Measurements from ENCODE around the gene DNASE2B. TPM values are rescaled to one million over a fixed set of nuclear protein-coding genes. Genes with fewer than 3 reads are reported as not detected.
A peak's percentile ranks its signal among the peaks of the same experiment; 100 is the strongest.

DNASE2B gene
- total RNA-seq, 3 donors from 2014 or later (not counting 1 experiment from before 2014, with no cell fraction given) = not detected

DNA sequence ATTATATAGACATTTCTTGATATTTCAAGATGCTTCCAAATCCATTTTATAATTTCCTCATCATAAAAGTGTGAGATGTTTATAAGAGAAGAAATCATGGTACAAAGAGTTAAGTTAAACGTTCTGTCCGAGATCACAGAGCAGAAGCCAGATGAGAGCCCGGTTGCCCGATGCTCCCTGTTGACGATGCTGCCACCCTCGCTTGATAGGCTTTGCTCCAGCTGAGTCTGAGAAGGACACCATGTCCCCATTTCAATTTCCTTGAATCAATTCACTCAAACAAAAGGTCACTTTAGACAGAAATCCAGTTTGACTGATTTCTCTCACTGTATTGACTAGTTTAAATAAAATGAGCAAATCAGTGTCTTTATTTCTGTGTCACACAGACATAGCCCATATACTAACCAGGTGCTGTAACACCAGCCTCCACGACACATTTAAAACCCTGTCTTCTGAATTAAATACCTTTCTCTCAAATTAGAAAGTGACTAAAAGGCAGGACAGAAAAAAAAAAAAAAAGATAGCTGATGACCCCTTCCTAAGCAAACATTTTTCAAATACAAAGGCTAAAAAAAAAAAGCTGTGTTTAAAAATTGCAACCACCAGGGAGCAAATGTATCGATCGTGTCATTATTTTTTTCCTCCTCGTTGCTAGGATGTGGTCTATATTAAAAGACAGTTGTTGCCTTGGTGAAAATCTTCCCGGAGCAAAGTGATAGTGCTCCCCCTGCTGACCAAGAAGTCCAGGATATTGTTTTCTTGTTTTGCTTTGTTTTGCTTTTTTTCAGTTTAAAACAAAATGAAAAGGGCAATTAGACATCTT is 35.2 kb downstream of the DNASE2B start:
- intact Hi-C loops (cut with micrococcal nuclease) = loop anchor here (1.0 to 10.0 kb wide), 3 partner anchors 129 to 499 kb away; partner anchors contain the start of gene SAMD13
- WGBS (ENCODE audit: insufficient coverage) = 15% methylated on average over 11 of the region's 11 CpGs

GRCh38 chr1:84434081-84434769 is 35.9 kb downstream of the DNASE2B start:
- Mint-ChIP-seq H3K9me3 (no peaks in the 10 kb centered on the region), H3K27me3 (ENCODE audit: low read depth in 2 of 2) (no peaks in the 10 kb centered on the region), H3K36me3 (no peaks in the 10 kb centered on the region), H3K27ac (no peak overlapping the region), H3K4me1 (peaks cover 4 to 8% of the 10 kb centered on the region in 2 donors), H3K4me3 (peak overlapping the region; percentile 72)
- Histone ChIP-seq H3K27me3 (ENCODE audit: control insufficient read depth, insufficient read depth, low read length) (no peaks in the 10 kb centered on the region), H3K4me1 (ENCODE audit: control insufficient read depth, insufficient read depth, low read length) (peaks cover 27% of the 10 kb centered on the region), H3K27ac (ENCODE audit: low read length) (peak overlapping the region; percentile 53), H3K9me3 (ENCODE audit: control insufficient read depth, insufficient read depth, low read length) (no peaks in the 10 kb centered on the region), H3K36me3 (ENCODE audit: control insufficient read depth, insufficient read depth, low read length) (no peaks in the 10 kb centered on the region), H3K4me3 (ENCODE audit: low read length) (no peak overlapping the region)
- ATAC-seq (peak in 2 of 3 donors; percentile 3 to 4), DNase-seq (peak in 1 of 2 donors; percentile 14)
- WGBS (ENCODE audit: insufficient coverage) = 78% methylated on average over 5 of the region's 6 CpGs
- intact Hi-C loops (cut with micrococcal nuclease) = loop anchor here (1.0 to 10.0 kb wide), 3 partner anchors 129 to 499 kb away; partner anchors contain the start of gene SAMD13
- TF ChIP-seq, protein P1, sequence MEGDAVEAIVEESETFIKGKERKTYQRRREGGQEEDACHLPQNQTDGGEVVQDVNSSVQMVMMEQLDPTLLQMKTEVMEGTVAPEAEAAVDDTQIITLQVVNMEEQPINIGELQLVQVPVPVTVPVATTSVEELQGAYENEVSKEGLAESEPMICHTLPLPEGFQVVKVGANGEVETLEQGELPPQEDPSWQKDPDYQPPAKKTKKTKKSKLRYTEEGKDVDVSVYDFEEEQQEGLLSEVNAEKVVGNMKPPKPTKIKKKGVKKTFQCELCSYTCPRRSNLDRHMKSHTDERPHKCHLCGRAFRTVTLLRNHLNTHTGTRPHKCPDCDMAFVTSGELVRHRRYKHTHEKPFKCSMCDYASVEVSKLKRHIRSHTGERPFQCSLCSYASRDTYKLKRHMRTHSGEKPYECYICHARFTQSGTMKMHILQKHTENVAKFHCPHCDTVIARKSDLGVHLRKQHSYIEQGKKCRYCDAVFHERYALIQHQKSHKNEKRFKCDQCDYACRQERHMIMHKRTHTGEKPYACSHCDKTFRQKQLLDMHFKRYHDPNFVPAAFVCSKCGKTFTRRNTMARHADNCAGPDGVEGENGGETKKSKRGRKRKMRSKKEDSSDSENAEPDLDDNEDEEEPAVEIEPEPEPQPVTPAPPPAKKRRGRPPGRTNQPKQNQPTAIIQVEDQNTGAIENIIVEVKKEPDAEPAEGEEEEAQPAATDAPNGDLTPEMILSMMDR (IDR thresholded peaks at IDR 0.05) = no peak

More for the DNA sequence above, 35.2 kb downstream of the DNASE2B start:
- TF ChIP-seq, protein P1 (IDR thresholded peaks at IDR 0.05) = peak; percentile 70
- H3K4me3 ChIP-seq (ENCODE audit: low read length) = peak overlapping the region; percentile 2
- Mint-ChIP-seq H3K27me3 (ENCODE audit: low read depth in 2 of 2) (no peaks in the 10 kb centered on the region), H3K4me3 (peak overlapping the region; percentile 72), H3K27ac (no peak overlapping the region), H3K36me3 (no peaks in the 10 kb centered on the region), H3K4me1 (peaks cover 4 to 8% of the 10 kb centered on the region in 2 donors), H3K9me3 (no peaks in the 10 kb centered on the region)
- no peaks in the 10 kb centered on the region for H3K36me3 ChIP-seq (ENCODE audit: control insufficient read depth, insufficient read depth, low read length)
- no peaks in the 10 kb centered on the region for H3K27me3 ChIP-seq (ENCODE audit: control insufficient read depth, insufficient read depth, low read length)
- ATAC-seq (peak; percentile 71 to 85 (median 84)), DNase-seq (peak; percentile 21 to 92)
- peak overlapping the region; percentile 69 for H3K27ac ChIP-seq (ENCODE audit: low read length)
- H3K9me3 ChIP-seq (ENCODE audit: control insufficient read depth, insufficient read depth, low read length) = no peaks in the 10 kb centered on the region
- H3K4me1 ChIP-seq (ENCODE audit: control insufficient read depth, insufficient read depth, low read length) = peaks cover 27% of the 10 kb centered on the region

DNA sequence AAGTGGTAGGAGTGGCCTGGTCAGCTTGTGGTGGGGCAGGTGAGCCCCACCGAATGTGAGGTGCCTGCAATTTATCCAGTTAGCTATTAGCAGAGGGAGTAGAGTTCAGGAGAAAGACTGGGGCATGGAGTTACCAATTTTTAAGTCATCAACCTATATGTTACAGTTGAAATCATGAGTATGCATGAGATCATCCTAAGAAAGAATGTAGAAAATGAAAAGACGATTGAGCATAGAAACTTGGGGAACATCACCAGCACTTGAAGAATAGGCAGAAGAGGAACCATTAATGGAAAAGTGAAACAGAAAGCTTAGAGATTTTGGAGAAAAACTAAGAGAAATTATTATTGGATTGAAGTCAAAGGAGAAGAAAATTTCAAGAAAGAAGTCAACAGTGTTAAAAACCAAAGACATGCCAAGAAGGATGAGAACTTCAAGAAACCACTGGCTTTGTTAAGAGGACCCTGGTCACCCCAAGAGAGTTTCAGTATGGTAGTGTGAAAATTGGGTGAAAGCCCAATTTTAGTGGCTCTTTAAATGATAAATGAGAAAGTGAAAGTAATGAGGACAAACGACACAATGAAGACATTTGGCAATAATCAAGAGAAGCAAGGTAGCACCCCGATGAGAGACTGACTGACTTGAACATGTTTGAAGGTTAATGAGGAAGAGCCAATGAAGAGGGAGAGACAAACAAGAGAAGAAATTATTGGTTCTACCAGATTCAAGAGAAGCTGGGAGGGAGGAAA is 36.7 kb downstream of the DNASE2B start:
- peak in 1 of 2 donors; percentile 53 for DNase-seq
- Mint-ChIP-seq H3K4me3 (no peak overlapping the region), H3K27me3 (ENCODE audit: low read depth in 2 of 2) (no peaks in the 10 kb centered on the region), H3K4me1 (peaks cover 4 to 8% of the 10 kb centered on the region in 2 donors), H3K36me3 (no peaks in the 10 kb centered on the region), H3K9me3 (no peaks in the 10 kb centered on the region), H3K27ac (no peak overlapping the region)
- Histone ChIP-seq H3K27ac (ENCODE audit: low read length) (peak overlapping the region; percentile 53), H3K4me3 (ENCODE audit: low read length) (no peak overlapping the region), H3K36me3 (ENCODE audit: control insufficient read depth, insufficient read depth, low read length) (no peaks in the 10 kb centered on the region), H3K27me3 (ENCODE audit: control insufficient read depth, insufficient read depth, low read length) (no peaks in the 10 kb centered on the region), H3K9me3 (ENCODE audit: control insufficient read depth, insufficient read depth, low read length) (no peaks in the 10 kb centered on the region), H3K4me1 (ENCODE audit: control insufficient read depth, insufficient read depth, low read length) (peaks cover 27% of the 10 kb centered on the region)
- peak; percentile 39 to 49 (median 49) for ATAC-seq
- 21% methylated on average over 4 of the region's 4 CpGs for WGBS (ENCODE audit: insufficient coverage)
- TF ChIP-seq, protein P1 (IDR thresholded peaks at IDR 0.05) = no peak
- intact Hi-C loops (cut with micrococcal nuclease) = loop anchor here (1.0 to 10.0 kb wide), 7 partner anchors 63 to 500 kb away; partner anchors contain the start of genes CTBS, PRKACB and SAMD13
